Measurements from ENCODE around the gene ANKAR. TPM values are rescaled to one million over a fixed set of nuclear protein-coding genes. Genes with fewer than 3 reads are reported as not detected.
"Not testable (repeated sequence)": the region's sequence is repeated elsewhere in the genome, so short reads cannot be mapped to it uniquely, and the experiment has no call there.

The ANKAR gene
- total RNA-seq, 2 experiments from 2014 or later: 2.0 to 2.9 TPM

DNA sequence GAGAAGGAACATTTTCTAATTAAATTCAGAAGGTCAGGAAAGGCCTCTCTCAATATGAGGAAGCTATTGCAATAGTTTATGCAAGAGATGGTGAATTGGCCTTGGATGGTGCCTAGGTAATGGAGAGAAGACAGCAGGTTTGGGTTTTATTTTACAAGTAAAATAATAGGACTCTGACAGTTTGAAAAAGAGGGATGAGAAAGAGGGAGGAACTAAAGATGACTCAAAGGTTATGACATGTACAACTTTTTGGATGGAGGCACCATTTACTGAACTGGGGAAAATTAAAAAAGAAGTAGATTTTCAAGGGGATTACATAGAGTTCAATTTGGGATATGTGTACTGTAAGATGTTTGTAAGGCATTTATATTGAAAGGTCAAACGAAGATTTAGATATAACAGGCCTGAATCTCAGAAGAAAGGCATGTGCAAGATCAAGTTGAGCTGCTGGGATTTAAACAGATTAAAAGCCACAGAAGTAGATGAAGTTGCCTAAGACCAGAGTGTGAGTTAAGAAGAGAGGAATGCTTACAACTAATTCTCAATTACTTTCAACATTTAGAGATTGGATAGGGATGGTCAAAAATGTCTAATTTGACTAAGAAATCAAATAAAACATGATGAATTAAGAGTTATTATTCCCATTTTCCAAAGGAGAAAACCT is 25.5 kb upstream of the ANKAR start:
- ChIA-PET CTCF (ENCODE audit: unreplicated experiment) (no interaction called here), POLR2A (interaction anchor here (1.2 kb wide), 1 partner anchor 12 kb away, joined by 3 read pairs; the partner anchor contains the start of gene ASNSD1)
- H3K9me3 ChIP-seq (ENCODE audit: low read length): no peaks in the 10 kb centered on the region
- no peaks in the 10 kb centered on the region for H3K79me2 ChIP-seq (ENCODE audit: insufficient read depth, low read depth, low read length)
- no peak overlapping the region for H3K4me3 ChIP-seq (ENCODE audit: low read depth, low read length, poor library complexity, severe bottlenecking)
- no TSS peak for BruUV-seq (replicated peaks)
- no peaks in the 10 kb centered on the region for H3K4me1 ChIP-seq (ENCODE audit: insufficient read depth, low read length, poor library complexity, severe bottlenecking)
- H3K9me2 ChIP-seq (ENCODE audit: insufficient read depth, low read length): no peaks in the 10 kb centered on the region
- no peak overlapping the region for H3K4me2 ChIP-seq (ENCODE audit: low read length)
- H2AFZ ChIP-seq (ENCODE audit: low read length): no peak overlapping the region
- H3K27ac ChIP-seq (ENCODE audit: low read depth, low read length, poor library complexity, severe bottlenecking): no peak overlapping the region
- no peak for TF ChIP-seq EZH2phosphoT487 (IDR thresholded peaks at IDR 0.05; ENCODE audit: borderline replicate concordance, low read depth, low read length)
- TF ChIP-seq, protein P1, sequence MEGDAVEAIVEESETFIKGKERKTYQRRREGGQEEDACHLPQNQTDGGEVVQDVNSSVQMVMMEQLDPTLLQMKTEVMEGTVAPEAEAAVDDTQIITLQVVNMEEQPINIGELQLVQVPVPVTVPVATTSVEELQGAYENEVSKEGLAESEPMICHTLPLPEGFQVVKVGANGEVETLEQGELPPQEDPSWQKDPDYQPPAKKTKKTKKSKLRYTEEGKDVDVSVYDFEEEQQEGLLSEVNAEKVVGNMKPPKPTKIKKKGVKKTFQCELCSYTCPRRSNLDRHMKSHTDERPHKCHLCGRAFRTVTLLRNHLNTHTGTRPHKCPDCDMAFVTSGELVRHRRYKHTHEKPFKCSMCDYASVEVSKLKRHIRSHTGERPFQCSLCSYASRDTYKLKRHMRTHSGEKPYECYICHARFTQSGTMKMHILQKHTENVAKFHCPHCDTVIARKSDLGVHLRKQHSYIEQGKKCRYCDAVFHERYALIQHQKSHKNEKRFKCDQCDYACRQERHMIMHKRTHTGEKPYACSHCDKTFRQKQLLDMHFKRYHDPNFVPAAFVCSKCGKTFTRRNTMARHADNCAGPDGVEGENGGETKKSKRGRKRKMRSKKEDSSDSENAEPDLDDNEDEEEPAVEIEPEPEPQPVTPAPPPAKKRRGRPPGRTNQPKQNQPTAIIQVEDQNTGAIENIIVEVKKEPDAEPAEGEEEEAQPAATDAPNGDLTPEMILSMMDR (conservative IDR thresholded peaks at IDR 0.05; ENCODE audit: low read length): no peak
- DNase-seq (ENCODE audit: low spot score): no peak
- H3K36me3 ChIP-seq (ENCODE audit: insufficient read depth, low read length): no peaks in the 10 kb centered on the region
- H4K20me1 ChIP-seq (ENCODE audit: insufficient read depth, low read length): no peaks in the 10 kb centered on the region
- intact Hi-C loops (cut with micrococcal nuclease; ENCODE audit: unreplicated experiment): no loop called here

DNA sequence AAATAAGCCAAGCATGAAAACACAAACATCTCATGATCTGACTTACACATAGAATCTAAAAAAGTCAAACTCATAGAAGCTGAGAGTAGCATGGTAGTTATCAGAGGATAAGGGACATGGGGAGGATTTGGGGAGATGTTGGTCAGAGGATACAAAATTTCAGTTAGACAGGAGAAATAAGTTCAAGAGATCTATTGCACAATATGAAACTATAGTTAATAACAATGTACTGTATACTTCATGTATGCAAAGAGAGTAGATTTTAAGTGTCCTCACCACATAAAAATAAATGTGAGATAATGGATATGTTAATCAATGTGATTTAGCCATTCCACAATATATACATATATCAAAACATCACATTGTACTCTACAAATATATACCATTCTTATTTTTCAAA is 23.2 kb upstream of the ANKAR start:
- CTCF ChIA-PET (ENCODE audit: unreplicated experiment): no interaction called here
- no peaks in the 10 kb centered on the region for H3K79me2 ChIP-seq (ENCODE audit: insufficient read depth, low read depth, low read length)
- no peak overlapping the region for H2AFZ ChIP-seq (ENCODE audit: low read length)
- no peak for DNase-seq (ENCODE audit: low spot score)
- no peaks in the 10 kb centered on the region for H3K4me1 ChIP-seq (ENCODE audit: insufficient read depth, low read length, poor library complexity, severe bottlenecking)
- BruUV-seq (replicated peaks): no TSS peak
- TF ChIP-seq, protein P1 (conservative IDR thresholded peaks at IDR 0.05; ENCODE audit: low read length): no peak
- TF ChIP-seq EZH2phosphoT487 (IDR thresholded peaks at IDR 0.05; ENCODE audit: borderline replicate concordance, low read depth, low read length): no peak
- intact Hi-C loops (cut with micrococcal nuclease; ENCODE audit: unreplicated experiment): no loop called here
- H3K36me3 ChIP-seq (ENCODE audit: insufficient read depth, low read length): no peaks in the 10 kb centered on the region
- POLR2A ChIA-PET: interaction anchor here (0.5 to 1.5 kb wide), 3 partner anchors 8 to 662 kb away, joined by 3 to 5 read pairs (median 3); no protein-coding TSS in a partner anchor
- no peaks in the 10 kb centered on the region for H4K20me1 ChIP-seq (ENCODE audit: insufficient read depth, low read length)
- no peak overlapping the region for H3K4me3 ChIP-seq (ENCODE audit: low read depth, low read length, poor library complexity, severe bottlenecking)
- H3K27ac ChIP-seq (ENCODE audit: low read depth, low read length, poor library complexity, severe bottlenecking): no peak overlapping the region
- no peak overlapping the region for H3K4me2 ChIP-seq (ENCODE audit: low read length)
- H3K9me3 ChIP-seq (ENCODE audit: low read length): no peaks in the 10 kb centered on the region
- no peaks in the 10 kb centered on the region for H3K9me2 ChIP-seq (ENCODE audit: insufficient read depth, low read length)

DNA sequence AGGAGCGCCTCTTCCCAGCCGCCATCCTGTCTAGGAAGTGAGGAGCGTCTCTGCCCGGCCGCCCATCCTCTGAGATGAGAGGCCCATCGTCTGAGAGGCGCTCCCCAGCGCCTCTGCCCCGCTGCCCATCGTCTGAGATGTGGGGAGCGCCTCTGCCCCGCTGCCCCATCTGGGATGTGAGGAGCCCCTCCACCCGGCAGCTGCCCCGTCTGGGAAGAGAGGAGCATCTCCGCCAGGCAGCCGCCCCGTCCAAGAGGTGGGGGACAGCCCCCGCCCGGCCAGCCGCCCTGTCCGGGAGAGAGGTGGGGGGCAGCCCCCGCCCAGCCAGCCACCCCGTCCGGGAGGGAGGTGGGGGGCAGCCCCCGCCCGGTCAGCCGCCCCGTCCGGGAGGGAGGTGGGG is 21.0 kb upstream of the ANKAR start:
- BruUV-seq (replicated peaks); POLR2A ChIA-PET; DNase-seq (ENCODE audit: low spot score); CTCF ChIA-PET (ENCODE audit: unreplicated experiment); H2AFZ ChIP-seq (ENCODE audit: low read length); intact Hi-C loops (cut with micrococcal nuclease; ENCODE audit: unreplicated experiment); H3K36me3 ChIP-seq (ENCODE audit: insufficient read depth, low read length); H3K4me3 ChIP-seq (ENCODE audit: low read depth, low read length, poor library complexity, severe bottlenecking); H4K20me1 ChIP-seq (ENCODE audit: insufficient read depth, low read length); H3K27ac ChIP-seq (ENCODE audit: low read depth, low read length, poor library complexity, severe bottlenecking); H3K79me2 ChIP-seq (ENCODE audit: insufficient read depth, low read depth, low read length); H3K4me2 ChIP-seq (ENCODE audit: low read length); H3K9me3 ChIP-seq (ENCODE audit: low read length); H3K9me2 ChIP-seq (ENCODE audit: insufficient read depth, low read length): not testable (repeated sequence)
- H3K4me1 ChIP-seq (ENCODE audit: insufficient read depth, low read length, poor library complexity, severe bottlenecking): peaks cover 10% of the 10 kb centered on the region

All from OCI-LY7 (cell line).